Stimulated activated naive CD8-positive, alpha-beta T cell treated with anti-CD3 and anti-CD28 coated beads, Interleukin-15, Interleukin-2, amounts not matched to agents 100 ng/mL and 50 ng/mL, for 24 hours (primary cell): ENCODE results near the gene LGALS9C.
"Not testable (repeated sequence)": the region's sequence is repeated elsewhere in the genome, so short reads cannot be mapped to it uniquely, and the experiment has no call there.

Experiments
- H3K27ac Mint-ChIP-seq: one replicate; pipeline ENCODE4 v1.8.0; 2021; ENCODE audit warnings: mild to moderate bottlenecking, mixed read lengths
- H3K27me3 Mint-ChIP-seq: one replicate; pipeline ENCODE4 v1.8.0; 2021; ENCODE audit warnings: mixed read lengths
- H3K36me3 Mint-ChIP-seq: one replicate; pipeline ENCODE4 v1.8.0; 2021; ENCODE audit warnings: low read depth, mixed read lengths
- H3K4me1 Mint-ChIP-seq: one replicate; pipeline ENCODE4 v1.8.0; 2021; ENCODE audit warnings: low read depth, mixed read lengths
- H3K4me3 Mint-ChIP-seq: one replicate; pipeline ENCODE4 v1.8.0; 2021; ENCODE audit warnings: mild to moderate bottlenecking, mixed read lengths
- H3K9me3 Mint-ChIP-seq: one replicate; pipeline ENCODE4 v1.8.0; 2021; ENCODE audit warnings: mixed read lengths

LGALS9C gene

GRCh38 chr17:18476508-18477308 lies at the start of gene LGALS9C:
LGALS9C (plus strand) TSS chr17:18476789; CDS start chr17:18476855, 66 bp downstream.
- not testable (repeated sequence) for H3K4me1 Mint-ChIP-seq, H3K9me3 Mint-ChIP-seq, H3K36me3 Mint-ChIP-seq, H3K27ac Mint-ChIP-seq, H3K4me3 Mint-ChIP-seq, H3K27me3 Mint-ChIP-seq

- H3K4me1 Mint-ChIP-seq, H3K36me3 Mint-ChIP-seq, H3K27me3 Mint-ChIP-seq, H3K27ac Mint-ChIP-seq, H3K4me3 Mint-ChIP-seq, H3K9me3 Mint-ChIP-seq: not testable (repeated sequence)
These were observed 44.4 kb upstream of the LGALS9C start for GRCh38 chr17:18432206-18432605.

DNA sequence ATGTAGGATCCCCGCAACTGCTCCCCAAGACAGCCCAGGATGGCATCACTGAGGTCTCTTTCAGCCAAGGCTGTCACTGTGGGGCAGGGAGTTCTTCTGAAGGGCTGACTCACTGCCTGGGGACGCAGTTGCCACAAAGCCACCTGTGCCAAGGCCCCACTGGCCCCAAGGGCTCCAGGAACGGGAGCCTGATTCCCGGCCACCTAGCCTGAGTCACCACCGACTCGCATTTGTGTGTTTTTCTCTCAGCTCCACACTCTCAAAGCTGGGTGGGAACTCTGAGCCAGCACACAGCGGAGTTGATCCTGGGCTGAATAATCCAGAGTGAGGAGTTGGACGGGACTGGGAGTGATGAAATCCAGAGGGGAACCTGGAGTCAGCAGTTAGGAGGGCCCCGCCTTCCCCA lies 37.1 kb upstream of the LGALS9C start:
- H3K9me3 Mint-ChIP-seq, H3K4me1 Mint-ChIP-seq, H3K36me3 Mint-ChIP-seq, H3K27me3 Mint-ChIP-seq, H3K4me3 Mint-ChIP-seq, H3K27ac Mint-ChIP-seq: not testable (repeated sequence)

DNA sequence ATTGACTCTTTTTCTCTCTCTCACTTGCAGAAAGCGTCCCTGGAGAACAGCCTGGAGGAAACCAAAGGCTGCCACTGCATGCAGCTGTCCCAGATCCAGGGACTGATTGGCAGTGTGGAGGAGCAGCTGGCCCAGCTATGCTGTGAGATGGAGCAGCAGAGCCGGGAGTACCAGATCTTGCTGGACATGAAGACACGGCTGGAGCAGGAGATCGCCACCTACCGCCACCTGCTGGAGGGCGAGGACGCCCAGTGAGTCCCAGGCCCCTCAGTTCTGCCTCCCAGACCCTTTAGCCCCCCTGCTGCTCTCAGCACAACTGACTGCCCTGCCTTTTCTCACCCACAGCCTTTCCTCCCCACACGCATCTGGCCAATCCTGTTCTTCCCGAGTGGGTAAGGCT lies 34.5 kb upstream of the LGALS9C start:
- not testable (repeated sequence) for H3K4me3 Mint-ChIP-seq, H3K27me3 Mint-ChIP-seq, H3K36me3 Mint-ChIP-seq, H3K9me3 Mint-ChIP-seq, H3K27ac Mint-ChIP-seq, H3K4me1 Mint-ChIP-seq

GRCh38 chr17:18442532-18442931 lies 34.1 kb upstream of the LGALS9C start:
- not testable (repeated sequence) for H3K9me3 Mint-ChIP-seq, H3K36me3 Mint-ChIP-seq, H3K27ac Mint-ChIP-seq, H3K4me1 Mint-ChIP-seq, H3K27me3 Mint-ChIP-seq, H3K4me3 Mint-ChIP-seq

- H3K4me3 Mint-ChIP-seq, H3K36me3 Mint-ChIP-seq, H3K4me1 Mint-ChIP-seq, H3K27ac Mint-ChIP-seq, H3K27me3 Mint-ChIP-seq, H3K9me3 Mint-ChIP-seq: not testable (repeated sequence)
These were observed 28.9 kb upstream of the LGALS9C start for GRCh38 chr17:18447476-18448205.

GRCh38 chr17:18448311-18448710 lies 28.3 kb upstream of the LGALS9C start:
- H3K4me1 Mint-ChIP-seq, H3K27ac Mint-ChIP-seq, H3K9me3 Mint-ChIP-seq, H3K27me3 Mint-ChIP-seq, H3K36me3 Mint-ChIP-seq, H3K4me3 Mint-ChIP-seq: not testable (repeated sequence)

DNA sequence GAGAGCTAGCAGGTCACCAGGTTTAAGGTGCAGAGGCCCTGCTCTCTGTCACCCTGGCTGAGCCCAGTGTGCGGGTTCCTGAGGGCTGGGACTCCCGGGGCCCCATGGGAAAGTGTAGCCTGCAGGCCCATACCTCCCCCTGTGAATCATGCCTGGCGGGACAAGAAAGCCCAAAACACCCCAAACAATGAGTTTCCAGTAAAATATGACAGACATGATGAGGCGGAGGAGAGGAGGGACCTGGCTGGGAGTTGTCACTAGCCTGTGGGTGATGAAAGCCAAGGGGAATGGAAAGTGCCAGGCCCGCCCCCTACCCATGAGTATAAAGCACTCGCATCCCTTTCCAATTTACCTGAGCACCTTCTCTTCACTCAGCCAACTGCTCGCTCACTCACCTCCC lies 26.8 kb upstream of the LGALS9C start:
- H3K27me3 Mint-ChIP-seq, H3K4me1 Mint-ChIP-seq, H3K27ac Mint-ChIP-seq, H3K4me3 Mint-ChIP-seq, H3K9me3 Mint-ChIP-seq, H3K36me3 Mint-ChIP-seq: not testable (repeated sequence)

DNA sequence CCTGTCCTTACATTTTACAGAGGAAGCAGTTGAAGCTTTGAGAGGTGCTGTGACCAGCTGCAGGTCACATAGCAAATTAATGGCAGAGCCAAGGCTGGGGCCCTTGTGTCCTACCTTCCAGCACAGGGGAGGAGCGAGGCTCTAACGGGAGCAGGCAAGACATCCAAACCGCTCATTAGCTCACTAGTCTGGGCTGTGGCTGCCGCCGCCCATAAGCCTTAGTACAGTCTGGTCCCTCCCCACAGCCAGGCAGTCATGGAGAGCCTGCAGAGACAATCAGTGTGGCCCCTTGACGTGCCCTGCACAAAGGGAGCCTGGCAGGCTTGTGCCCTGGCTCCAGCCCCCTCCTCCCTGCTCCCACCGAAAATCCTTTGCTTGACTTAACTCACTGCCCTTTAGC lies 25.6 kb upstream of the LGALS9C start:
- not testable (repeated sequence) for H3K9me3 Mint-ChIP-seq, H3K27me3 Mint-ChIP-seq, H3K36me3 Mint-ChIP-seq, H3K4me3 Mint-ChIP-seq, H3K27ac Mint-ChIP-seq, H3K4me1 Mint-ChIP-seq

DNA sequence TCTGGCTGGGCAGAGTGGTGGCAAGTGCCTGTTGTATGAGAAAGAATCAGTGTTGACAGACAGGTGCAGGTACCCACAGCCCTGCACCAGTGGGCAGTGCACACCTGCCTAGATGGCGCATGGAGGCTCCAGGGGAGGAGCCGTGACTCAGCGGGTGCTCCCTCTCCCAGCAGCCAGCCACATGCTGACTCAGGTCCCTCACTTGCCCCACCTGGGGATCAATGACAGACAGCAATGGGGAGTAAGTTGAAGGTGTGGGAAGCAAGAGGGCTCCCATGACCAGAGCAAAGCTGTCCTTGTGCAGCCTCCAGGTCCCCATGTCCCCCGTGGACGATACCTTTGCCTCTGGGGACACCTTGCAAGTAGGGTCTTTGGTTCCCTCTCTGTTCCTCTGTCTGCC lies 24.6 kb upstream of the LGALS9C start:
- H3K4me3 Mint-ChIP-seq, H3K27me3 Mint-ChIP-seq, H3K4me1 Mint-ChIP-seq, H3K9me3 Mint-ChIP-seq, H3K36me3 Mint-ChIP-seq, H3K27ac Mint-ChIP-seq: not testable (repeated sequence)

- H3K4me3 Mint-ChIP-seq, H3K27ac Mint-ChIP-seq, H3K4me1 Mint-ChIP-seq, H3K27me3 Mint-ChIP-seq, H3K9me3 Mint-ChIP-seq, H3K36me3 Mint-ChIP-seq: not testable (repeated sequence)
These were observed 17.6 kb upstream of the LGALS9C start for GRCh38 chr17:18459035-18459434.

DNA sequence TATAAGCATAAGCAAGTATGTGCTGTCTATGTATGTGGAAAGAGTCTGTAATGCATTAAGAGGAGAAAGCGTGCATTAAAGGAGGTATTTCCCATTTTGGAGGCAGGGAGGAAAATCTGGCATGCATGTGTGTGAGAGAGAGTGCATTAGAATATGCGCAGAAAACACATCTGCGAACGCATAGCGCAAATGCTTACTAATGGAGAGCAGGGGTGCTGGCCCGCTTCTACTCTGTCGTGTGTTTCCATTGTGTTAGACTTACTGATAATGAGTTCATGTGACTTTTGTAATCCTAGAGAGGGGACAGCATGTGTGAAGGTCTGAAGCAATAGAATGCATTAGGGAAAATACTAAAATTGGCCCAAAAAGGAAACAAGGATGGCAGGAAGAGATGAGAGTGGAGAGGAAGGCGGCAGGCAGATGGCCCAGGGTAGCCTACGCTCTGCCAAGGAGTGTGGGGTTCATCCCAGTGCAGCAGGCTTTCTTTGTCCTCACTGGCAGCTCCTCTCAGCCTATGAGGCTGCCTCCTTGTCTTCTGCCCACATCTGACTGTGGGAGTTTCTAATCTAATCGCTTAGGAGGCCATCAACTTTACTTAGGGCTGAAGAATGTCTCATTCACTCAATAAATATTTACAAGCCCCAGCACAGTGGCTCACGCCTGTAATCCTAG lies 12.6 kb upstream of the LGALS9C start:
- H3K4me1 Mint-ChIP-seq, H3K9me3 Mint-ChIP-seq, H3K27ac Mint-ChIP-seq, H3K27me3 Mint-ChIP-seq, H3K4me3 Mint-ChIP-seq, H3K36me3 Mint-ChIP-seq: not testable (repeated sequence)

DNA sequence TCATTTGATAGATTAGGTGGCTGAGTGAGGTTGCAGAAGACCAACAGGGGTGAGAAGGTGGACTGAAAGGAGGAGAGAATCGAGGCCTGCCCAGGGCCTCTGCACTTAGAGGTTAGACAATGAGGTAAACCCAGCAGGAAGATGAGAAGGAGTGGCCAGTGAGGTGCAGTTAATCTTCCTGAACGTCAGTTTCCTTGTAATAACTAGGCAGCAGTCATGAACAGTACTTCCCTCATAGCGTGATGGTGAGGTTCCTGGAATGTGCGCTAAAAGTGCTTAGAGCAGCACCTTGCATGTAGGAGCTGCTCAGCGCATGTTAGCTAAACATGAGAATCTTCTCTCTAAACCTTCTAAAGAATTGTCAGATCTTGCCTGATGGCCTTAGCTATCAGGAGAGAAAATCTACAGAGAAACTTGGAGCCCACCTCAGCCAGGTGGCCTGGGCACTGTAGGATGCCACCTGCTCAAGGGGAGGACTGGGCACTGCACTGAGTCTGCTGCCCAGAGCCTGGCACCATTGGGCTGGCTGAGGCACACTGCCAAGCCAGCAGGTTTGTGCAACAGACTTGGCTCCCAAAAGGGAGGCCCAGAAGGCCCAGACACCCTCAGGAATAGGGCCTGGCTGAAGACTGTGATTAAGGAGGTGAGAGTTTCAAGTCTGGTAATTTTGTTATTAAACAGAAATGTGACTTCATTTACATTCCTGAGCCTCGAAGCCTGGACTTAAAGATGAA lies 10.2 kb upstream of the LGALS9C start:
- not testable (repeated sequence) for H3K4me3 Mint-ChIP-seq, H3K27me3 Mint-ChIP-seq, H3K36me3 Mint-ChIP-seq, H3K4me1 Mint-ChIP-seq, H3K27ac Mint-ChIP-seq, H3K9me3 Mint-ChIP-seq

- H3K27ac Mint-ChIP-seq, H3K4me1 Mint-ChIP-seq, H3K4me3 Mint-ChIP-seq, H3K27me3 Mint-ChIP-seq, H3K9me3 Mint-ChIP-seq, H3K36me3 Mint-ChIP-seq: not testable (repeated sequence)
These were observed 9.6 kb upstream of the LGALS9C start for GRCh38 chr17:18467001-18467400.

DNA sequence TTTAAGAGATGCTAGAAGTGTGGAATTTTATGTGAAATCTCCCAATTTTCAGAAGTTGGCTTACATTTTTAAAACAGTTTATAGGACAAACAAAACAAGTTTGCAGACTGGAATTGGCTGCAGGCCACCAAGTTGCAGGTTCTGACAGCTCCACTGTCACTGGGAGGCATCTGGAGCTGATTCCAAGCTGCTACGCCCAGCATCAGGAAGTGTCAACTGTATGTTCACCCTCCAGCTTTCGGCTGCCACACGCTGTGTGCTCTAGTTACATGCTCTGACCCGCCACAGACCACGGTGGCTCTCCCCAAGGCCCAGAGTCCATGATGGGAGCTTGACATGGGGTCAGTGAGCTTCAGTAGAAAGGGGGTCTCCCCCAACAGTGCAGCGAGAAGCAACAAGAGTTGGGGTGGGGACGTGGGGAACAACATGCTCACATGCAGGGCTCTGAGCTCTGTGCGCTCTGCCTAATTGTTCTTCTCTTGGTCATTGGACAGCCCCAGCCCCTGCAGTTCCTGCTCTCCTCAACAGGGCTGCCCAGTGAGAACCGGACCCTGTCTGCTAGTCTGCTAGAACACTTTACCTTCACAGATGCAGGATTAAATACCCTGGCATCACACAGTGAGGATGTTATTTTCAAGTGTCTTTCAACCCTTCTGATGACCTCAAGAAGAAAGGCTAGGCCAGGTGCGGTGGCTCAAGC lies 8.0 kb upstream of the LGALS9C start:
- not testable (repeated sequence) for H3K36me3 Mint-ChIP-seq, H3K27me3 Mint-ChIP-seq, H3K4me1 Mint-ChIP-seq

More for the DNA sequence above, 8.0 kb upstream of the LGALS9C start:
- not testable (repeated sequence) for H3K27ac Mint-ChIP-seq, H3K9me3 Mint-ChIP-seq, H3K4me3 Mint-ChIP-seq
